ENCODE results near the gene ARHGAP22.

DNA sequence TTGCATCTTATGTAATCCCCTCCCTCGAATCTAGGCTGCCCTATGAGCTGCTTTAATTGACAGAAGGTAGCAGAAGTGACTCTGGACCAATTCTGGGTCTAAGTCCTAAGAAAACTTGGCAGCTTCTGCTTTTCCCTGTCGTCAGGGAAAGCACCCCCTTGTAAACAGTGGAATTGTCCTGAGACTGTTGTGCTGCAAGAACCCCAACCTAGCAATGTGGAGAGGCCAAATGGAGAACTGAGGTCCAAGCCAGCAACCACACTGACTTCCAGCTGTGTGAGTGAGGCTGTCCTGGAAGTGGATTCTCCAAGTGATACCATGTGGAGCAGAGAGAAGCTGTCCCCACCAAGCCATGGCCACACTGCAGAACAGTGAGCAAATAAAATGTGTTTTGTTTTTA lies 75.5 kb downstream of the ARHGAP22 start:
- TF ChIP-seq, protein P1, sequence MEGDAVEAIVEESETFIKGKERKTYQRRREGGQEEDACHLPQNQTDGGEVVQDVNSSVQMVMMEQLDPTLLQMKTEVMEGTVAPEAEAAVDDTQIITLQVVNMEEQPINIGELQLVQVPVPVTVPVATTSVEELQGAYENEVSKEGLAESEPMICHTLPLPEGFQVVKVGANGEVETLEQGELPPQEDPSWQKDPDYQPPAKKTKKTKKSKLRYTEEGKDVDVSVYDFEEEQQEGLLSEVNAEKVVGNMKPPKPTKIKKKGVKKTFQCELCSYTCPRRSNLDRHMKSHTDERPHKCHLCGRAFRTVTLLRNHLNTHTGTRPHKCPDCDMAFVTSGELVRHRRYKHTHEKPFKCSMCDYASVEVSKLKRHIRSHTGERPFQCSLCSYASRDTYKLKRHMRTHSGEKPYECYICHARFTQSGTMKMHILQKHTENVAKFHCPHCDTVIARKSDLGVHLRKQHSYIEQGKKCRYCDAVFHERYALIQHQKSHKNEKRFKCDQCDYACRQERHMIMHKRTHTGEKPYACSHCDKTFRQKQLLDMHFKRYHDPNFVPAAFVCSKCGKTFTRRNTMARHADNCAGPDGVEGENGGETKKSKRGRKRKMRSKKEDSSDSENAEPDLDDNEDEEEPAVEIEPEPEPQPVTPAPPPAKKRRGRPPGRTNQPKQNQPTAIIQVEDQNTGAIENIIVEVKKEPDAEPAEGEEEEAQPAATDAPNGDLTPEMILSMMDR (conservative IDR thresholded peaks at IDR 0.05 in 1 of 2, IDR thresholded peaks at IDR 0.05 in 1 of 2; ENCODE audit: low read depth in 1 of 2, low read length in 2 of 2) = no peak
- TF ChIP-seq EZH2 (IDR thresholded peaks at IDR 0.05; ENCODE audit: low read length, missing control alignments) = no peak
